H1 (cell line): Measurements from ENCODE around the gene DEFB128. TPM values are rescaled to one million over a fixed set of nuclear protein-coding genes. Genes with fewer than 3 reads are reported as not detected.

Experiments used
- CTBP2 ChIP-seq: IDR thresholded peaks from 2 replicates; pipeline ENCODE4 v1.7.0; 2011; ENCODE audit warnings: borderline replicate concordance, mild to moderate bottlenecking, moderate library complexity, mixed read lengths, low read length; ENCODE audit not compliant: insufficient read depth, insufficient read length
- E2F6 ChIP-seq: IDR thresholded peaks from 2 replicates; pipeline ENCODE4 v1.6.1; 2012; ENCODE audit warnings: inconsistent platforms
- RNF2 ChIP-seq: fragments of 200-900, 300-1000 bp; sonication (generic); IDR thresholded peaks from 2 replicates; pipeline ENCODE4 v1.7.1; 2016; ENCODE audit warnings: borderline replicate concordance, low read depth, mild to moderate bottlenecking, antibody characterized with exemption, low read length; ENCODE audit not compliant: poor library complexity, severe bottlenecking; ENCODE audit errors: missing control alignments
- polyA plus RNA-seq, 7 experiments: library from polyadenylated mRNA; depleted of rRNA in 3 of 7; stranded (reverse) in 5 of 7; unstranded in 2 of 7; fragments of >200 nt in 5 of 7; fragments of 200-250 nt in 2 of 7; gene quantifications; 1 replicate in 5 of 7; 2 replicates in 1 of 7; 4 replicates in 1 of 7; pipeline versions ENCODE4 v1.2.1 to v1.2.3, GENCODE V29; 2011 to 2013; ENCODE audit warnings: missing spikeins in 2 of 7, mixed read lengths in 2 of 7
- total RNA-seq: library from RNA; stranded (reverse); fragmentation: NEBNext Ultra II Directional; extraction: Animal tissue kit (Norgen Biotek cat#: 25700); gene quantifications from 2 replicates; pipeline ENCODE4 v1.2.1, GENCODE V29; 2021

Gene DEFB128
- total and polyA plus RNA-seq, 2 of the 8 experiments (the other 6 are each of a cell fraction or from before 2014, with no cell fraction given), result not detected

GRCh38 chr20:199996-200395, 10.5 kb upstream of the DEFB128 start (continued):
- TF ChIP-seq CTBP2, result no peak
- no peak for TF ChIP-seq E2F6
- no peak for TF ChIP-seq RNF2
